HCT116 (cell line): ENCODE results near the gene TUT4. TPM values are rescaled to one million over a fixed set of nuclear protein-coding genes. Genes with fewer than 3 reads are reported as not detected.

Experiments used
- ATAC-seq: fragments of 200-7000 bp; cut with Tn5 transposase; 2 replicates; pipeline ENCODE4 v1.9.1; 2020; ENCODE audit warnings: mild to moderate bottlenecking, moderate library complexity
- BruUV-seq: library from RNA; stranded (reverse); fragments of 400-500 nt; replicated peaks from 2 replicates; lab custom pipeline; 2021; lab: Mats Ljungman, UMichigan
- CTCF ChIA-PET: fragments of 300-600 bp; sonication (Branson Sonifier 250); formaldehyde crosslinking; loops from one replicate; lab custom pipeline; 2021; ENCODE audit warnings: antibody characterized with exemption; lab: Charles Lee
- POLR2A ChIA-PET: fragments of 300-600, 350-600 bp; sonication (Branson Sonifier 250); formaldehyde crosslinking; loops from one replicate; lab custom pipeline; 2021; ENCODE audit warnings: antibody characterized with exemption; lab: Charles Lee
- RAD21 ChIA-PET, 2 experiments: fragments of 300-600 bp; sonication (Branson Sonifier 250); formaldehyde crosslinking; loops; one replicate each; lab custom pipeline; 2023; ENCODE audit warnings: low total read pairs in 2 of 2; ENCODE audit not compliant: uncharacterized antibody in 2 of 2, unreplicated experiment in 2 of 2, low non-redundant PET in 1 of 2; lab: Charles Lee
- DNase-seq: peaks from one replicate; pipeline ENCODE4 v3.0.0-alpha.2; 2010; ENCODE audit warnings: low read depth, low spot score
- H2AFZ ChIP-seq: fragments of 200-600 bp; shearing (Covaris generic), sonication (generic); 2 replicates; pipeline ENCODE4 v1.6.1; 2017; ENCODE audit warnings: low read depth, mixed run types, mixed read lengths, antibody characterized with exemption, low read length; ENCODE audit not compliant: poor library complexity, severe bottlenecking
- H3K27ac ChIP-seq: 2 replicates; pipeline ENCODE4 v1.5.1; 2012; ENCODE audit warnings: low read depth, low read length
- H3K27me3 ChIP-seq: fragments of 200-600 bp; sonication (generic); 2 replicates; pipeline ENCODE4 v1.6.1; 2016; ENCODE audit warnings: mixed run types, low read length, mixed read lengths; ENCODE audit not compliant: insufficient read depth
- H3K36me3 ChIP-seq, 2 experiments: fragments of 200-500 bp in 1 of 2; fragments of 200-600 bp in 1 of 2; sonication (Bioruptor generic) in 1 of 2; sonication (generic) in 1 of 2; 2 replicates each; pipeline versions ENCODE4 v1.5.1 to v1.6.1; 2014 to 2016; ENCODE audit warnings: low read length in 2 of 2, inconsistent platforms in 1 of 2, mixed read lengths in 1 of 2, mixed run types in 1 of 2; ENCODE audit not compliant: insufficient read depth in 2 of 2, control insufficient read depth in 1 of 2
- H3K4me1 ChIP-seq, 2 experiments: fragments of 200-600 bp in 1 of 2; sonication (generic) in 1 of 2; 2 replicates each; pipeline versions ENCODE4 v1.5.1 to v1.6.1; 2012 to 2017; ENCODE audit warnings: low read length in 2 of 2, inconsistent platforms in 1 of 2, mild to moderate bottlenecking in 1 of 2, mixed read lengths in 1 of 2, mixed run types in 1 of 2, moderate library complexity in 1 of 2; ENCODE audit not compliant: insufficient read depth in 2 of 2, control insufficient read depth in 1 of 2
- H3K4me2 ChIP-seq: fragments of 200-600 bp; sonication (generic); 2 replicates; pipeline ENCODE4 v1.6.1; 2017; ENCODE audit warnings: mixed run types, low read length, mixed read lengths
- H3K4me3 ChIP-seq, 2 experiments: fragments of 200-600 bp in 1 of 2; sonication (generic) in 1 of 2; replicated peaks in 1 of 2; 2 replicates each; pipeline ENCODE4 v1.5.1; 2011 to 2016; ENCODE audit warnings: low read length in 2 of 2, control low read depth in 1 of 2, low read depth in 1 of 2, mild to moderate bottlenecking in 1 of 2, mixed read lengths in 1 of 2, mixed run types in 1 of 2
- H3K79me2 ChIP-seq: fragments of 200-600 bp; sonication (generic); 2 replicates; pipeline ENCODE4 v1.6.1; 2017; ENCODE audit warnings: mild to moderate bottlenecking, mixed run types, low read length, moderate library complexity, mixed read lengths; ENCODE audit not compliant: insufficient read depth
- H3K9ac ChIP-seq: fragments of 200-600 bp; sonication (generic); 2 replicates; pipeline ENCODE4 v1.6.1; 2016; ENCODE audit warnings: low read length, mixed read lengths
- H3K9me2 ChIP-seq: fragments of 200-600 bp; sonication (generic), shearing (Covaris generic); 2 replicates; pipeline ENCODE4 v1.6.1; 2017; ENCODE audit warnings: mixed run types, mild to moderate bottlenecking, moderate library complexity; ENCODE audit not compliant: insufficient read depth
- H3K9me3 ChIP-seq, 2 experiments: fragments of 200-500 bp in 1 of 2; fragments of 200-600 bp in 1 of 2; sonication (Bioruptor generic) in 1 of 2; sonication (generic) in 1 of 2; 2 replicates each; pipeline ENCODE4 v1.6.1; 2014 to 2017; ENCODE audit warnings: low read length in 2 of 2, mixed read lengths in 2 of 2, inconsistent platforms in 1 of 2, low read depth in 1 of 2, mild to moderate bottlenecking in 1 of 2, mixed run types in 1 of 2, moderate library complexity in 1 of 2; ENCODE audit not compliant: control insufficient read depth in 1 of 2, insufficient read depth in 1 of 2
- H4K20me1 ChIP-seq: fragments of 200-600 bp; sonication (generic), shearing (Covaris generic); 2 replicates; pipeline ENCODE4 v1.6.1; 2017; ENCODE audit warnings: mixed run types, mild to moderate bottlenecking, moderate library complexity; ENCODE audit not compliant: insufficient read depth
- CBX3 ChIP-seq: IDR thresholded peaks from 2 replicates; pipeline ENCODE4 v1.6.1; 2012; ENCODE audit warnings: low read depth
- EGR1 ChIP-seq: IDR thresholded peaks from 2 replicates; pipeline ENCODE4 v1.6.1; 2012; ENCODE audit warnings: low read depth
- MAX ChIP-seq: IDR thresholded peaks from 2 replicates; pipeline ENCODE4 v1.6.1; 2012
- POLR2A ChIP-seq: IDR thresholded peaks from 2 replicates; pipeline ENCODE4 v1.7.0; 2011; ENCODE audit warnings: borderline replicate concordance; ENCODE audit not compliant: insufficient read depth, insufficient read length; ENCODE audit errors: extremely low read depth
- SRF ChIP-seq: IDR thresholded peaks from 2 replicates; pipeline ENCODE4 v1.6.1; 2012; ENCODE audit warnings: low read depth
- YY1 ChIP-seq: IDR thresholded peaks from 2 replicates; pipeline ENCODE4 v1.6.1; 2011; ENCODE audit warnings: low read length, low read depth, moderate library complexity, mild to moderate bottlenecking; ENCODE audit not compliant: insufficient replicate concordance; ENCODE audit errors: extremely low read depth
- intact Hi-C: fragments of 100-400 bp; cut with micrococcal nuclease; formaldehyde crosslinking; loops from 2 replicates; pipeline ENCODE4 v1.10.0; 2022
- total RNA-seq: library from RNA; stranded (reverse); gene quantifications from one replicate; pipeline ENCODE4 v1.2.1, GENCODE V29; 2021; ENCODE audit not compliant: unreplicated experiment
- TF ChIP-seq, protein P1 (sequence below): IDR thresholded peaks from 2 replicates; pipeline ENCODE4 v1.6.1; 2012
- TF ChIP-seq, protein P2 (sequence below), 3 experiments: fragments of 200-600 bp in 1 of 3; sonication (generic) in 1 of 3; IDR thresholded peaks in 2 of 3; conservative IDR thresholded peaks in 1 of 3; 2 replicates each; pipeline ENCODE4 v1.5.1; 2012 to 2017; ENCODE audit warnings: low read depth in 2 of 3, low read length in 2 of 3, antibody characterized with exemption in 1 of 3, borderline replicate concordance in 1 of 3, control low read depth in 1 of 3, mild to moderate bottlenecking in 1 of 3, mixed read lengths in 1 of 3, mixed run types in 1 of 3, moderate library complexity in 1 of 3; ENCODE audit not compliant: insufficient read depth in 1 of 3

The TUT4 gene
- total RNA-seq, 1 experiment from 2014 or later: 50.0 TPM

GRCh38 chr1:52582116-52582696, 29.3 kb upstream of the TUT4 start:
- DNase-seq (no peak), ATAC-seq (no peak)
- Histone ChIP-seq H3K9me2 (no peaks in the 10 kb centered on the region), H3K27ac (no peak overlapping the region), H3K9ac (no peak overlapping the region), H3K27me3 (no peaks in the 10 kb centered on the region), H4K20me1 (no peaks in the 10 kb centered on the region), H3K9me3 (no peaks in the 10 kb centered on the region), H3K4me2 (no peak overlapping the region), H3K36me3 (no peaks in the 10 kb centered on the region), H3K79me2 (no peaks in the 10 kb centered on the region), H2AFZ (no peak overlapping the region), H3K4me1 (no peaks in the 10 kb centered on the region), H3K4me3 (no peak overlapping the region)
- ChIA-PET RAD21 (no interaction called here), POLR2A (no interaction called here), CTCF (no interaction called here)
- TF ChIP-seq YY1 (no peak), POLR2A (no peak), MAX (no peak), SRF (no peak), CBX3 (no peak), EGR1 (no peak)
- TF ChIP-seq, protein P1, sequence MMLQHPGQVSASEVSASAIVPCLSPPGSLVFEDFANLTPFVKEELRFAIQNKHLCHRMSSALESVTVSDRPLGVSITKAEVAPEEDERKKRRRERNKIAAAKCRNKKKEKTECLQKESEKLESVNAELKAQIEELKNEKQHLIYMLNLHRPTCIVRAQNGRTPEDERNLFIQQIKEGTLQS: no peak
- TF ChIP-seq, protein P2, sequence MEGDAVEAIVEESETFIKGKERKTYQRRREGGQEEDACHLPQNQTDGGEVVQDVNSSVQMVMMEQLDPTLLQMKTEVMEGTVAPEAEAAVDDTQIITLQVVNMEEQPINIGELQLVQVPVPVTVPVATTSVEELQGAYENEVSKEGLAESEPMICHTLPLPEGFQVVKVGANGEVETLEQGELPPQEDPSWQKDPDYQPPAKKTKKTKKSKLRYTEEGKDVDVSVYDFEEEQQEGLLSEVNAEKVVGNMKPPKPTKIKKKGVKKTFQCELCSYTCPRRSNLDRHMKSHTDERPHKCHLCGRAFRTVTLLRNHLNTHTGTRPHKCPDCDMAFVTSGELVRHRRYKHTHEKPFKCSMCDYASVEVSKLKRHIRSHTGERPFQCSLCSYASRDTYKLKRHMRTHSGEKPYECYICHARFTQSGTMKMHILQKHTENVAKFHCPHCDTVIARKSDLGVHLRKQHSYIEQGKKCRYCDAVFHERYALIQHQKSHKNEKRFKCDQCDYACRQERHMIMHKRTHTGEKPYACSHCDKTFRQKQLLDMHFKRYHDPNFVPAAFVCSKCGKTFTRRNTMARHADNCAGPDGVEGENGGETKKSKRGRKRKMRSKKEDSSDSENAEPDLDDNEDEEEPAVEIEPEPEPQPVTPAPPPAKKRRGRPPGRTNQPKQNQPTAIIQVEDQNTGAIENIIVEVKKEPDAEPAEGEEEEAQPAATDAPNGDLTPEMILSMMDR (IDR thresholded peaks at IDR 0.05 in 2 of 3, conservative IDR thresholded peaks at IDR 0.05 in 1 of 3; ENCODE audit: borderline replicate concordance in 1 of 3, insufficient read depth in 1 of 3, low read depth in 2 of 3, low read length in 2 of 3): no peak
- BruUV-seq: no TSS peak
- intact Hi-C loops: no loop called here
